Measurements from ENCODE around the gene CLDND2.
"Not testable (repeated sequence)": the region's sequence is repeated elsewhere in the genome, so short reads cannot be mapped to it uniquely, and the experiment has no call there.

CLDND2 gene

GRCh38 chr19:51407511-51408131 lies 38.8 kb upstream of the CLDND2 start:
- FAIRE-seq (no peak), DNase-seq (ENCODE audit: insufficient read length, low spot score) (no peak)
- TF ChIP-seq CTCF (IDR thresholded peaks at IDR 0.05; ENCODE audit: insufficient read depth, missing control alignments) = peak; percentile 50

DNA sequence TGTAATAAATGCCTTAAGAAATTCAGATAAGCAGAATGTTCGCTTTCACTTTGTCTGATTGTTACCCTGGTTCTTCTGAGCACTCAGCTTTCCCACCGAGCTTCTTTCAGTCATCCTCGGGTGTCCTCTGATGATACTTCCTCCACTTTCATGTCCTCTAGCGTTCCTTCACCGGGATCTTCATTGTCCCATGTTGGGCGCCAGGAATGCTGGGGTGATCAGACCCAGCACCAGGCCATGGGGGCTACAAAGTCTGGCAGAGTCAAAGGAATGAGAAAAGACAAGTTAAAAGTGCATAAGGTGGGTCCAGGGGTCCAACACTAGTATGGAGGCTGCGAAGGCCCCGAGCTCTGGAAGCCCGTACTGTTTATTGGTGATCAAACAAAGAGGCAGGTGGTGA lies 33.3 kb upstream of the CLDND2 start:
- DNase-seq (ENCODE audit: insufficient read length, low spot score) (no peak), FAIRE-seq (no peak)
- TF ChIP-seq CTCF (IDR thresholded peaks at IDR 0.05; ENCODE audit: insufficient read depth, missing control alignments) = no peak

DNA sequence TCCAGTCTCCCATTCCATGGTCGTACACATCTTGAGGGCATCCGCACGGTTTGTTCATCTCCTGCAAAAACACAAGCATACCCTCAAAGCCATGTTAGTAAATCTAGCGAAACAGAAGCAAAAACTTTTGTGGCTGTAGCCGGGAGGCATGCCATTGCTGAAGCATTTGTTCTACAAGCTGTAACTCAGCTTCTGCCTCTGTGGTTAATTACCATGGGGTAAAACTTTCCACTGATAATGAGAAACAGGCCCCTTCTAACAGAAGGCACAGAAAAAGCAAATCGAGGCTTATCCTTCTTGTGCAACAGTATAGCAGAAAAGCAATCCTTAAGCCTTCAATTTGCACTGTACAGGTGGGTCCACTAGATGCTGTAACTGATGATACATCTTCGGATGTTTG lies 31.1 kb upstream of the CLDND2 start:
- not testable (repeated sequence) for DNase-seq (ENCODE audit: insufficient read length, low spot score); FAIRE-seq

GRCh38 chr19:51399231-51399630 lies 30.4 kb upstream of the CLDND2 start:
- no peak for TF ChIP-seq CTCF (IDR thresholded peaks at IDR 0.05; ENCODE audit: insufficient read depth, missing control alignments)
- no peak for DNase-seq (ENCODE audit: insufficient read length, low spot score)
- no peak for FAIRE-seq

DNA sequence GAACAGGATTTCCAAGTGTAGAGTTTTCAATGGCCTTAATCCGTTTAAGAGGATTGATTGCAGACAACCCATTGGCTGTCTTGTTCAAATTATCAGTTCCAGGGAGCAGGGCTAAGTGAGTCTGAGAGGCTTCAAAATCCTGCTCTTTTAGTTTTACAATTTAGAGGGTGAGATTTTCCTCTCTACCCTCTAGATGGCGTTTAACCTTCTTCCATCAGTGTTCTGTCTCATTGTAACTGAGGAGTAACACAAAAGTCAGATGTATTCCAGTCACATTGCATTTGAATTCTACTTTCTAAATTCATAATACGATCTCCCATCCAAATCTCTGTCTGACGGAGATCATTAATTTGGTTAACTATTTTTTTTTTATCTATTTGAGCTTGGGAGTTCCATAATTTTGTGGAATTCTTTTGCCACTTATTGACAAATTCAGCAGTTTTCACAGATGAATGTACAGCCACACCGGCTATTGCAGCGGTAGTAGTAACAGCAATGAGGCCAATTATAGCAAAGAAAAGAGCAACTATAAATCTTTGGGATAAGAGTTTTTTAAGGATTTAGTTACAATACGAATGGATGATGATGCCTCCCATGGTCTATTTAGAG lies 29.4 kb upstream of the CLDND2 start:
- TF ChIP-seq CTCF (IDR thresholded peaks at IDR 0.05; ENCODE audit: insufficient read depth, missing control alignments) = peak; percentile 63
- peak; percentile 49 for DNase-seq (ENCODE audit: insufficient read length, low spot score)
- FAIRE-seq = peak; percentile 16

DNA sequence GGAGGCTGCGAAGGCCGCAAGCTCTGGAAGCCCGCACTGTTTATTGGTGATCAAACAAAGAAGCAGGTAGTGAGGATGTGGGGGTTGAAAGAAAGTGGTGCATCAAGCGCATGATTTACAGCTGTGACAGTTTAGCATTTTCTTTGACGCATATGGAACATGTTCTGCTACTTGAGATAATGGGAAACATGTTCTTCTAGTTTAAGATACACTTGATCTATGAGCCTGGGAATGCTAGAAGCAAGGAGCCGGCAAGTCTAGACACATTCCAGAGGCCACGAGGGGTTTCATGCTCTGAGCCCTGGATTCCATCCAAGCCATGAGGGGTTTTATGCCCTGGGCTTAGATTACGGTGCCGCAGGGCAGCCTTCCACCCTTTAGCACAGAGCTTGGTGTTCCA lies 28.6 kb upstream of the CLDND2 start:
- FAIRE-seq; DNase-seq (ENCODE audit: insufficient read length, low spot score): not testable (repeated sequence)

DNA sequence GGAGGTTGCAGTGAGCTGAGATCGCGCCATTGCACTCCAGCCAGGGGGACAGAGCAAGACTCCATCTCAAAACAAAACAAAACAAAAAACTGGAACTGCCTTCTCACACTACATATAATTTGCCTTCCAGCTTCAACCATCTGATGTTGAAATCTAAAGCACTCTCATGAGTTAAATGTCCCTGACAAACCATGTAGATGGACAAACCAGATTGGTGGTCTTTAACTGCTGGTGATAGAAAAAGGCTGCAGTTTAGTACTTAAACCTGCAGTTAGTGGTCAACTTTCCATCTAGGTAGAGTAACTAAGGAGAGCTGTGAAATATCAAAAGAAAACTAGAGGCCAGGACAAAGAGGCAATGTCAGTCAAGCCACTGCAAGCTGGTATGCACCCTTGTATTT lies 27.4 kb upstream of the CLDND2 start:
- FAIRE-seq (no peak), DNase-seq (ENCODE audit: insufficient read length, low spot score) (no peak)
- no peak for TF ChIP-seq CTCF (IDR thresholded peaks at IDR 0.05; ENCODE audit: insufficient read depth, missing control alignments)

GRCh38 chr19:51394050-51394836 lies 25.4 kb upstream of the CLDND2 start:
- DNase-seq (ENCODE audit: insufficient read length, low spot score) (peak; percentile 80), FAIRE-seq (no peak)
- peak; percentile 26 for TF ChIP-seq CTCF (IDR thresholded peaks at IDR 0.05; ENCODE audit: insufficient read depth, missing control alignments)
